Amniotic epithelial cell (primary cell): ENCODE results near the gene KLF1.
"Not testable (repeated sequence)": the region's sequence is repeated elsewhere in the genome, so short reads cannot be mapped to it uniquely, and the experiment has no call there.

Experiments
- DNase-seq: peaks from one replicate; pipeline ENCODE4 v3.0.0-alpha.2; 2010; ENCODE audit warnings: low read depth

KLF1 gene

DNA sequence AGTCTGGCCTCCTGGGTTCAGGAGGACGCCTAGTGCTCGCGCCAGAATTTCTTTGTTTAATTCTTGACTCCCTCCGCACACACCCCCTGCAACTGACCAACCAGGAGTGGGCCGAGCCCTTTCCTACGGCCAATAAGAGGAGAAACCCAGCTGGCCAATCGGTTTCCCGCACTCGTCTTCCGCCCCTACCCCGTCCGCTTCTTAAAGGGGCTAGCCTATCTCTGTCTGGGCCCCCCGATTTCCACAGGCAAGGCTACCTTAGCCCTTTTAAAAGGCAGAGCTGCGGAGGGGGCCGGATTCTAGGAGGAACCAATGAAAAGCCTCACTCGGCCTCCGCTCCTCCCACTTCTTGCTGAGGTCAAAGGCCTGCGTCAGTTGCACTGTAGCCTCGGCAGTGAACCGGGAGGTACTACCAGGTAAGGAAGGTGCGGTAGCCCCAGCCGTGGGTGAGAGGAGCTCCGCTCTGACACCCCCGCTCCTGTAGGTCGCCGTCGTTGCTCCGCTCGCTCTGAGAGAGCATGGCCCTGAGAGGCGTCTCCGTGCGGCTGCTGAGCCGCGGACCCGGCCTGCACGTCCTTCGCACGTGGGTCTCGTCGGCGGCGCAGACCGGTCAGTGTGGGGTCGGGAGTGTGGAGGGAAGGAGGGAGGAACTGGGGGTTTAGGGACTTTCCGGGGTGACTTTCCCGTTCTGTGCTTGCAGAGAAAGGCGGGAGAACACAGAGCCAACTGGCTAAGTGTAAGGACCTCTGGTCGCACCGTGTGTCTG is 4.0 kb upstream of the KLF1 start, which contains the start of gene GCDH:
Gene GCDH (plus strand): TSS at position 374 of the 766 bp plus-strand sequence. CDS start 145 bp downstream, at position 519.
- peak; percentile 99 for DNase-seq

DNA sequence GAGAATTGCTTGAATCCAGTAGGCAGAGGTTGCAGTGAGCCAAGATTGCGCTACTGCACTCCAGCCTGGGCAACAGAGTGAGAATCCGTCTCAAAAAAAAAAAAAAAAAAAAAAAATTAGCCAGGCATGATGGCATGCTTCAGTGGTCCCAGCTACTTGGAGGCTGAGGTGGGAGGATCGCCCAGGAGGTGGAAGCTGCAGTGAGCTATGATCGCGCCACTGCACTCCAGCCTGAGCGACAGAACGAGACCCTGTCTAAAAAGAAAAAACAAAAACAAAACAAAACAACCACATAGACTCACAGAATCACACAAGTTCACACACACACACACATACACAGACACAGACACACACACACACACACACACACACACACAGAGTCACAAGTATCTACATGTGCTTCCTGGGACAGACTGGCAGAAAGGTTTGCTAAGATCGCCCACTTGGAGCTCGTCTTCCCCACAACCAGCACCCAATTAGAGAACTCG is 3.3 kb upstream of the KLF1 start:
- not testable (repeated sequence) for DNase-seq

DNA sequence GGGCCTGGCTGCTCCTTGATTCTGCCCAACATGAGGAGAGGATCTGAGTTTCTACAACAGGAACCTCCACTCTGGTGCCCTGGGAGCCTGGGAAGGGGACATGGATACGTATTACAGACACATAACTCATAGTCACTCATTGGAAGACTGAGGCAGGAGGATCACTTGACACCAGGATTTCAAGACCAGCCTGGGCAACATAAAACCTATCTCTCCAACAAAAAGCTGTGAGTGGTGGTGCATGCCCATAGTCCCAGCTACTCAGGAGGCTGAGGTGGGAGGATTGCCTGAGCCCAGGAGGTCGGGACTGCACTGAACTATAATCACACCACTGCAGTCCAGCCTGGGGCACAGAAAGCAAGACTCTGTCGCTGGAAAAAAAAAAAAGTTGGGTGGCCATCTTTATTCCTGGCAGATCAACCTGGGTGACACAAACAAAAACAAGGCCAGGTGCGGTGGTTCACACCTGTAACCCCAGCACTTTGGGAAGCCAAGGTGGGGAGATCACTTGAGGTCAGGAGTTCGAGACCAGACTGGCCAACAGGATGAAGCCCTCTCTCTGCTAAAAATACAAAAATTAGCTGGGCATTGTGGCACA is 1.1 kb upstream of the KLF1 start:
- DNase-seq: no peak

DNA sequence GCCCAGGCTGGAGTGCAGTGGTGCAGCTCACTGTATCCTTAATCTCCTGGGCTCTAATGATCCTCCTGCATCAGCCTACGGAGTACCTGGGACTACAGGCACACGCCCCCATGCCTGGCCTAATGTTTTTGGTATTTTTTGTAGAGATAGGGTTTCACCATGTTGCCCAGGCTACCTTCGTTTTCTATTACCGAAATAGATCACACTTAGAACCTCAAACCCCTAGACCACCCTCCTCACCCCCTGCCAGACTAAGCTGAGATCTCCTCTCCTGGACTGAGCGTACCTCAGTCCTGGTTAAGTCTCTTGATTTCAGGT is 391 bp downstream of the KLF1 start:
- no peak for DNase-seq

DNA sequence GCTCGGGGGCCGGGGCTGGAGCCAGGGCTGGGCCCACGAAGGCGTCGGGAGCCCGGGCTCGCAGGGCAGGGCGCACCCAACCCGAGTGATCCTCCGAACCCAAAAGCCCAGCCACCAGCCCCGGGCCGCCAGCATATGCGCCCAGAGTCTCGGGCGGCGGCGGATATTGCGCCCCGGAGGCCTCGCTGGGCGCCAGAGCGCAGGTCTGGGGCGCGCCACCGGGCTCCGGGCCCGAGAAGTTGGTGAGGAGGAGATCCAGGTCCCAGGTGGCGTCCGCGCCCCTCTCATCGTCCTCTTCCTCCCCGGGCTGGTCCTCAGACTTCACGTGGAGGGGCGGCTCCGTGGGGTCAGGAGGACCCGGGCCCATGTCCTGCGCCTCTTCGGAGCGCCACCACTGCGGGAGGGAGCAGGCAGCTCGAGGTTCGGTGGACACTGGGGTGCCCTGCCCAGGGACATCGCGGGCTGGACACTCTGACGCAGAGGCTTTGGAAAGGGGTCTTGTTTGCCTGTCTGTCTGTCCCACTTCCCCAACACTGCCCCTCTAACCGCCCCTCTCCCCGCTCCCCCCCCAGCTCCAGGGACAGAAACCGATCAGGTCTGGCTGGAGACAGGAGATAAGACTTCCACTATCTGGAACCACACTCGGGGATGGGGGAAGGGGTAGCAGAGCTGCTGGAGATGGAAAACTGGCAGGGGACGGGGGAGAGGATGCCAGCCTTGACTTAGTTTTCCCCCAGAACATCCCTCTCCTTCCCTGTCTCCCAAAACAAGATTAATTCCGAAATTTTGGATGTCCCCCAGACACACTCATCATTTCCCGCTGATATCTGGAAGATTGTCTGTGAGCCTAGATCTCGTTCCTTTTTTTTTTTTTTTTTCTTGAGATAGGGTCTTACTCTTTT is 1.0 kb downstream of the KLF1 start:
- DNase-seq: no peak

DNA sequence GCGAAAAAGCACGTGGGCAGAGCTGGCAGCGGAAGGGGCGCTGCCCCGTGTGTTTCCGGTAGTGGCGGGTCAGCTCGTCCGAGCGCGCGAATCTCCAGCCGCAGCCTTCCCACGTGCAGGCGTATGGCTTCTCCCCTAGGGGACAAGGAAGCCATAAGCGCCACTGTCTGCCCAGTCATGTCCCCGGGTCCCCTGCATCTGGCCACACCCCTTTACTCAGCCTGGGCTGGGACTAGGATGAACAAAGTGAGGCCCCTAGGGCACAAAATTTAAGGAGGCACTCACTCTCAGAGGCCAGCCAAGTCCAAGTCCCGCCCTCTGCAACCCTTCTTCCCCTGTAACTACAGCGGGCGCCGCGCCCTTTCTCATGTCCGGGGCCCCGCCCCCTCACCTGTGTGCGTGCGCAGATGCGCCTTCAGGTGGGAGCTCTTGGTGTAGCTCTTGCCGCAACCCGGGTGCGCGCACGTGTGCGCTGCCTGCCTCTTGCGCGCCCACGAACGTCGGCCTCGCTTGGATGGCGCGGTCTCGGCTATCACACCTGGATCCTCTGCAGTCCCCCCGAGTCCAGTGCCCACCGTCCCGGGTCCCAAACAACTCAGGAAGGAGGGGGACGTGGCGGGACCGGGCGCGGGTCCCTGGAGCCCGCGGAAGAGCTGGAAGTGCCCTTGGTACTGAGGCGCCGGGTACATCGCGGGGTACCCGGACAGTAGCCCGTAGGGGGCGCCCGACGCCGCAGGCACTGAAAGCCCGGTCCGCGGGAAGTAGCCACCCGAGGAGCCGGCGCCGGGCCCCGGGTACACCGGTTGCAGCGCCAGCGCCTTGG is 1.9 kb downstream of the KLF1 start:
- peak; percentile 31 for DNase-seq

DNA sequence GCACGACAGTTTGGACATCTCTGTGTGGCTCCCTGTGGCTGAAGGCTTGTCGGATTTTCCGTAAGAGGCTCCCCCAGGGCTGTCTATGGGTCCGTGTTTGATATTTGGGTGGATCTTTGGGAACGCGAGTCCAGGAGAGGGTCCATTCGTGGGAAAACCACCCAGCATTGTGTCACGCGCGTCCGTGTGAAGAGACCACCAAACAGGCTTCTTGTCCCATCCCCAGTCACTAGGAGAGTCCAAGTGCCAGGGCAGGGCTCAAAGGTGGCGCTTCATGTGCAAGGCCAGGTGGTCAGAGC is 2.4 kb downstream of the KLF1 start:
- no peak for DNase-seq

DNA sequence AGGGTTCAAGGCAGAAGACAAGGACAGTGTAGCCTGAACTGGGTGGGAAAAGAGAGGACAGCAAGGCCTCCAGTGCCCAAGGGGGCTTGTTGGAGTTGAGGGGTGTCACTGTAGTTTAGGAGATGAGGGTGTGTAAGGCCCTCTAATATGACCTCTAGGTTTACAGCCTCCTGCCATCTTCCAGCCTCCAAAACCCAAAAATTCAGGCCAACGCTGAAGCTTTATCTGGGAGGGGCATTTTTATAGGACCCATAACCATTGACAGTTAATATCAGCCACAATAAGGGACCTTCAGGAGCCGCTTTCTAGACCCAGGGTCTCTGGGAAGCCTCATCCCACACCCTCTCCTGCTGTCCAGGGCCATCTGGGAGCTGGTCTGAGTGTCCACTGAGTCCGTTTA is 2.8 kb downstream of the KLF1 start:
- no peak for DNase-seq

DNA sequence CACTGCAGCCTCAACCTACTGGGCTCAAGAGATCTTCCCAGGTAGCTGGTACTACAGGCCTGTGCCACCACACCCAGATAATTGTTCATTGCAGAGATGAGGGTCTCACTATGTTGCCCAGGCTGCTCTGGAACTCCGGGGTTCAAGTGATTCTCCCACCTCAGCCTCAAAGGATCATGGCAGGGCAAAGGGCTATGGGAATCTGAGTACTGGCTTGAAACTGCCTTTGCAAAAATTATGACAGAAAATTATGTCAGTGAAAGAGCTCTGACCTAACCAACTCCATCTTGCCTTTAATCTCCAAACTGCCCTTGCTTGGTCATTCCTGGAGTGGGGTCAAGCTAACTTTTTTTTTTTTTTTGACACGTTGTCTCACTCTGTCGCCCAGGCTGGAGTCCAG is 4.4 kb downstream of the KLF1 start:
- no peak for DNase-seq

DNA sequence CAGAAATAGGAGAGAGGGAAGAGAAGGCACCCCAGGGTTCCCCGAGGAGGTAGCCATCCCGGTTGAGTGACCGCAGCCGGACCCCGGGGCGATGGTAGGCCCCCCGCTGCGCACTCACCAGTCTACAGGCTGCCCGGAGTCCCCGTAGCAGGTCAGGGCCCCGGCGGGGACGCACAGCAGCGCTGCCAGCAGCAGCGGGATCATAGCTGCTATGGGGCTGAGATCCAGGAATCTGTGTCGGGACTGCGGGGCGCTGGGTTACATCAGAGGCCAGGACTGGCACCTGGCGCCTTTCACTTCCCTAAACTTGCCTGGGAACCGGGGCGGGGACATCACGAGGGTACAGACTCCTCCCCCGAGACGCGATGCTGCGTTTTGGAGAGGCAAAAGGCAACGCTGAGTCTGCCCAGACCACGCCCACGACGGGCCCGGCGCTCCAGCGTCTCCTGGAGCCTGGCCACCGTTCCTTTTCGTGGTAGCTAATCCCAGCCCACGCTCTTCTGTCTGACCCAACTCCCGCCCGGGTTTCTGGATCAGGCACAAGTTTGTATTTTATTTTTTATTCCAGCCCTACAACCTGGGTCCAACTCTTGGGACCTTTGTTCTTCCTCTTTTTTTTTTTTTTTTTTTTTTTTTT is 5.7 kb downstream of the KLF1 start, which contains the start of gene DNASE2:
Gene DNASE2 (minus strand): TSS at position 278 of the 637 bp plus-strand sequence. CDS start 74 bp downstream, at position 204.
- DNase-seq: peak; percentile 86

DNA sequence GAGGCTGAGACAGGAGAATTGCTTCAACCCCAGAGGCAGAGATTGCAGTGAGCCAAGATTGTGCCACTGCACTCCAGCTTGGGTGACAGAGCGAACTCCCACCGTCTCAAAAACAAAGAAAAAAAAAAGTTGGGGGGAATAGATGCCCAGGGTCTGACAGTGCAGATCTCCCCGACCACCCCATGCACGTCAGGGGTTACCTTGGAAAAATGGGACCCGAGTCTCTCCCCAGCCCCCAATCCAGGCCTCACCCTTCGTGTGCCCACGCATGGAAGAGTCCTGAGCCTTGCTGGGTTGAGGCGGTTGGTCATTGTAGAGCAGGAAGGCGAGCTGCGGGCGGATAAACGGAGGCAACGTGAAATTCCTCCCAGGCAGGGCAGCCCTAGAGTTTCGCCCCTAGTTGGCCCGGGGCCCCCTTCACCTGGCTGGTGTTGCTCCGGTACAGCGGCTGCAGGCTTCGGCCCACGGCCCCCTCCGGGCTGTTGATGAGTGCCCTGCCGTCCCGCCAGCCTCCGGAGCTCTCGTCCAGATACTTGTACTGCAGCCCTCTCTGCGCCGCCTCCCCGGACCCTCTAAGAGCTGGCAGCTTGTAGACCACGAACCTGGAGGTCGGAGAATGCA is 6.3 kb downstream of the KLF1 start:
- DNase-seq: no peak

DNA sequence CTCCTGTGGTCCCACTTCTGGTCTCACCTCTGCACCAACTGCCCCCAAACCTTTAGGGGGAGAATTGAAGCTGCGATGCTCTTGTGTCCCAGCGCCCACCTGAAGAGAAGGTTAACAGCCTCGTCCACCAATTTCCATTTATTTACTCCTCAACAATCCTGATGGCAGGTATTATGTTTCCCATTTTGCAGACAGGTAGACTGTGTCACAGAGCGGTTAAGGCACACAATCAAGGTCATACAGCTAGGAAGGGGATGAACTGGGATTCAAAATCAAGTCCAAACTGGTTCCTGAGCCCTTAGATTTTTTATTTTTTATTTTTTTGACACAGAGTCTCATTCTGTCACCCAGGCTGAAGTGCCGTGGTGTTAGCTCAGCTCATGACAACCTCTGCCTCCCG is 11.9 kb downstream of the KLF1 start:
- no peak for DNase-seq

DNA sequence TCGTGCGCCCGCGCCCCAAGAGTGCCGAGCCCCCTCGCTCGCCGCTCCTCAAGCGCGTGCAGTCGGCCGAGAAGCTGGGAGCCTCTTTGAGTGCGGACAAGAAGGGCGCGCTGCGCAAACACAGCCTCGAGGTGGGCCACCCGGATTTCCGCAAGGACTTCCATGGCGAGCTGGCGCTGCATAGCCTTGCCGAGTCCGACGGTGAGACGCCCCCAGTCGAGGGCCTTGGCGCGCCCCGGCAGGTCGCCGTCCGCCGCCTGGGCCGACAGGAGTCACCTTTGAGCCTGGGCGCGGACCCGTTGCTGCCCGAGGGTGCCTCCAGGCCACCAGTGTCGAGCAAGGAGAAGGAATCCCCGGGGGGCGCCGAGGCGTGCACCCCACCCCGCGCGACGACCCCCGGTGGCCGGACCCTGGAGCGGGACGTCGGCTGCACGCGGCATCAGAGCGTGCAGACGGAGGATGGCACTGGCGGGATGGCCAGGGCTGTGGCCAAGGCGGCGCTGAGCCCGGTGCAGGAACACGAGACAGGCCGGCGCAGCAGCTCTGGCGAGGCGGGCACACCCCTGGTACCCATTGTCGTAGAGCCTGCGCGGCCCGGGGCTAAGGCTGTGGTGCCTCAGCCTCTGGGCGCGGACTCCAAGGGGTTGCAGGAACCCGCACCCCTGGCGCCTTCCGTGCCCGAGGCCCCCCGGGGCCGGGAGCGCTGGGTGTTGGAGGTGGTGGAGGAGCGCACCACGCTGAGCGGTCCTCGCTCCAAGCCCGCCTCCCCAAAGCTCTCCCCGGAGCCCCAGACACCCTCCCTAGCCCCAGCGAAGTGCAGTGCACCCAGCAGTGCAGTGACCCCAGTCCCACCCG is 12.9 kb downstream of the KLF1 start:
- DNase-seq: no peak

DNA sequence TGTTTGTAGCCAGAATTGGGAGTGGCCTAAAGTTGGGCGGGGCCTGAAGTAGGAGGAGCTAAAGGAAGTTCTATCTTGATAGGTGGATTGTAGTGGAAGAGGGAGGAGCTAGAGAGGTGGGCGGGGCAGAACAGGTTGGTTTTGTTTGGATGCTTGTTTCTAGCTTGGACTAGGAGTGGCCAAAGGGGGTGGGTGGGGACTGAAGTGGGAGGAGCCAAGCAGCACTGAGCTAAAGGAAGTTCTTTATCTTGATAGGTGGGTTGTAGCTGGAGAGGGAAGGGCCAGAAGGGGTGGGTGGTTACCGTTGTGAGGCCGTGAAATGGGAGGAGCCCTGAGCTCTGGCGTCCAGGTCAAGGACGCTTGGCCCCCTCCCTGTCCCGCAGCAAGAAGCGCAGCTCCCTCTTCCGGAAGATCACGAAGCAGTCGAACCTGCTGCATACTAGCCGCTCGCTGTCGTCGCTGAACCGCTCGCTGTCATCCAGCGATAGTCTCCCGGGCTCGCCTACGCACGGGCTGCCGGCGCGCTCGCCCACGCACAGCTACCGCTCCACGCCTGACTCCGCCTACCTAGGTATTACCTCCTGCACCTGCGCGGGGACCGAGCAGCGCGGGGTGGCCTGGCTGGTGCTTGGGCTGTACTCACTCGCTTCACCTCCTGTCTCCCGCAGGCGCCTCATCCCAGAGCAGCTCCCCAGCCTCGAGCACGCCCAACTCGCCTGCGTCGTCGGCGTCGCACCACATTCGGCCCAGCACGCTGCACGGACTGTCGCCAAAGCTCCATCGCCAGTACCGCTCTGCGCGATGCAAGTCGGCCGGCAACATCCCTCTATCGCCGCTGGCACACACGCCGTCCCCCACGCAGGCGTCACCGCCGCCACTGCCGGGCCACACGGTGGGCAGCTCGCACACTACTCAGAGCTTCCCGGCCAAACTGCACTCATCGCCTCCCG is 13.8 kb downstream of the KLF1 start:
- peak; percentile 84 for DNase-seq

DNA sequence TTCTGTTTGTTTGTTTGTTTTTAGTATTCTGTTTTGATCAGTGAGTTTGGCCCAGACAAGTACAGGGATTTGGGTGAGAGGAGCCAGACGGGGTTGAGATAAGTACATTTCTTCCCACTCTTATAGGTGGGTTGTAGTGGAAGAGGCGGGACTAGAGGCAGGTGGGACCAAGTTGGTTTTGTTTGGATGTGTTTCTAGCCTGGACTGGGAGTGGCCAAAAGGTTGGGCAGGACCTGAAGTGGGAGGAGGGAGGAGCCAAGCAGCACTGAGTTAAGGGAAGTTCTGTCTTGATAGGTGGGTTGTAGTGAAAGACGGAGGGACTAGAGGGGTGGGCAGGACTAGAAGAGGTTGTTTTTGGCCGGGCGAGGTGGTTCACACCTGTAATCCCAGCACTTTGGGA is 14.7 kb downstream of the KLF1 start:
- no peak for DNase-seq

DNA sequence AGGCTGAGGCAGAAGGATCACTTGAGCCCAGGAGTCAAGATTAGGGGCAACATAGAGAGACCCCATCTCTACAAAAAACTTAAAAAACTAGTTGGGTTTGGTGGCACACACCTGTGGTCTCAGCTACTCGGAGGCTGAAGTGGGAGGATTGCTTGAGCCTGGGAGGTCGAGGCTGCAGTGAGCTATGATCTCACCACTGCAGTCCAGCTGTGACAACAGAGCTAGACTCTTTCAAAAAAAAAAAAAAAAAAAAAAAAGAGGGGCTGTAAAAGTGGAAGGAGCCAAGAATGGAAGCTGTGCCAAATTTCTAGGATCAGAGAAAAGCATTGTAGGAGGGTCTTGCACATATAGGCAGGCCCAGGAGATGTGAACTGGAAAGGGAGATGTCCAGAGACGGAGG is 15.3 kb downstream of the KLF1 start:
- DNase-seq: no peak

DNA sequence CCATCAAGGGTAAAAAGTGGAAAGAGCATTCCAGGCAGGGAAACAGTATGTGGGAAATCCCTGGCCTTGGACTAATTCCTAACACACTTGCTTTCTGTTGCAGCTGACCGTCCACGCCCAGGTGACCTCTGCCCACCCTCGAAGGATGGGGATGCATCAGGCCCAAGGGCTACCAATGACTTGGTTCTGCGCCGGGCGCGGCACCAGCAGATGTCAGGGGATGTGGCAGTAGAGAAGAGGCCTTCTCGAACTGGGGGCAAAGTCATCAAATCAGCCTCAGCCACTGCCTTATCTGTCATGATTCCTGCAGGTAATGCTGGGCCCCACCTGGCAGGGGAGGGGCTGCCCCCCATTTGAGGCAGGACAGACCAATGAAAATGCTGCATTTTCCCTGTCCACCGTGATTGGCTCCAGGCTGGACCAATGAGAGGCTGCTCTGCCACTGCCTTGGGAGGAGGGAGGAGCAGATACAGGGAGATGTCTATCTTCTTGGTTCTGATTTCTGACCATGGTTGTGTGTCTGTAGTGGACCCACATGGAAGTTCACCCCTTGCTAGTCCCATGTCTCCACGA is 18.4 kb downstream of the KLF1 start:
- DNase-seq: peak; percentile 18
